Measurements from ENCODE around the gene EEA1. TPM values are rescaled to one million over a fixed set of nuclear protein-coding genes. Genes with fewer than 3 reads are reported as not detected.

The EEA1 gene
- total RNA-seq, 2 experiments from 2014 or later: 3.0 to 11.9 TPM

GRCh38 chr12:92740411-92740810 is 188.7 kb downstream of the EEA1 start:
- H4K20me1 ChIP-seq (ENCODE audit: insufficient read depth, low read length): no peaks in the 10 kb centered on the region
- no peak overlapping the region for H3K4me2 ChIP-seq (ENCODE audit: low read length)
- intact Hi-C loops (cut with micrococcal nuclease; ENCODE audit: unreplicated experiment): no loop called here
- ChIA-PET POLR2A (interaction anchor here (0.6 to 1.0 kb wide), 2 partner anchors 36 to 75 kb away, joined by 3 read pairs; no protein-coding TSS in a partner anchor), CTCF (ENCODE audit: unreplicated experiment) (no interaction called here)
- H3K4me3 ChIP-seq (ENCODE audit: low read depth, low read length, poor library complexity, severe bottlenecking): no peak overlapping the region
- no TSS peak for BruUV-seq (replicated peaks)
- H3K9me3 ChIP-seq (ENCODE audit: low read length): no peaks in the 10 kb centered on the region
- TF ChIP-seq EZH2phosphoT487 (IDR thresholded peaks at IDR 0.05; ENCODE audit: borderline replicate concordance, low read depth, low read length) (no peak), CTCF (conservative IDR thresholded peaks at IDR 0.05; ENCODE audit: low read length) (no peak)
- H2AFZ ChIP-seq (ENCODE audit: low read length): no peak overlapping the region
- H3K9me2 ChIP-seq (ENCODE audit: insufficient read depth, low read length): no peaks in the 10 kb centered on the region
- no peaks in the 10 kb centered on the region for H3K4me1 ChIP-seq (ENCODE audit: insufficient read depth, low read length, poor library complexity, severe bottlenecking)
- no peak for DNase-seq (ENCODE audit: low spot score)
- H3K79me2 ChIP-seq (ENCODE audit: insufficient read depth, low read depth, low read length): no peaks in the 10 kb centered on the region
- H3K36me3 ChIP-seq (ENCODE audit: insufficient read depth, low read length): no peaks in the 10 kb centered on the region
- no peak overlapping the region for H3K27ac ChIP-seq (ENCODE audit: low read depth, low read length, poor library complexity, severe bottlenecking)

- no peaks in the 10 kb centered on the region for H3K9me2 ChIP-seq (ENCODE audit: insufficient read depth, low read length)
- intact Hi-C loops (cut with micrococcal nuclease; ENCODE audit: unreplicated experiment): no loop called here
- no peak overlapping the region for H3K4me3 ChIP-seq (ENCODE audit: low read depth, low read length, poor library complexity, severe bottlenecking)
- no peak overlapping the region; the same call in 1 of the 2 replicates for H2AFZ ChIP-seq (ENCODE audit: low read length)
- ChIA-PET POLR2A (interaction anchor here (1.2 to 1.7 kb wide), 2 partner anchors 9 to 16 kb away, joined by 5 to 6 read pairs; no protein-coding TSS in a partner anchor), CTCF (ENCODE audit: unreplicated experiment) (no interaction called here)
- no peaks in the 10 kb centered on the region for H4K20me1 ChIP-seq (ENCODE audit: insufficient read depth, low read length)
- no TSS peak for BruUV-seq (replicated peaks)
- TF ChIP-seq CTCF (conservative IDR thresholded peaks at IDR 0.05; ENCODE audit: low read length): no peak
- TF ChIP-seq EZH2phosphoT487 (IDR thresholded peaks at IDR 0.05; ENCODE audit: borderline replicate concordance, low read depth, low read length): no peak
- H3K36me3 ChIP-seq (ENCODE audit: insufficient read depth, low read length): no peaks in the 10 kb centered on the region
- no peaks in the 10 kb centered on the region for H3K4me1 ChIP-seq (ENCODE audit: insufficient read depth, low read length, poor library complexity, severe bottlenecking)
- H3K27ac ChIP-seq (ENCODE audit: low read depth, low read length, poor library complexity, severe bottlenecking): no peak overlapping the region
- no peak for DNase-seq (ENCODE audit: low spot score)
- H3K9me3 ChIP-seq (ENCODE audit: low read length): no peaks in the 10 kb centered on the region
- H3K79me2 ChIP-seq (ENCODE audit: insufficient read depth, low read depth, low read length): no peaks in the 10 kb centered on the region
- H3K4me2 ChIP-seq (ENCODE audit: low read length): no peak overlapping the region
These were observed 190.0 kb downstream of the EEA1 start for GRCh38 chr12:92739113-92739512.

- intact Hi-C loops (cut with micrococcal nuclease; ENCODE audit: unreplicated experiment): no loop called here
- Histone ChIP-seq H3K79me2 (ENCODE audit: insufficient read depth, low read depth, low read length) (no peaks in the 10 kb centered on the region), H3K36me3 (ENCODE audit: insufficient read depth, low read length) (no peaks in the 10 kb centered on the region), H3K4me2 (ENCODE audit: low read length) (no peak overlapping the region), H3K4me3 (ENCODE audit: low read depth, low read length, poor library complexity, severe bottlenecking) (no peak overlapping the region), H2AFZ (ENCODE audit: low read length) (no peak overlapping the region), H3K9me3 (ENCODE audit: low read length) (no peaks in the 10 kb centered on the region), H3K4me1 (ENCODE audit: insufficient read depth, low read length, poor library complexity, severe bottlenecking) (no peaks in the 10 kb centered on the region), H3K9me2 (ENCODE audit: insufficient read depth, low read length) (no peaks in the 10 kb centered on the region), H4K20me1 (ENCODE audit: insufficient read depth, low read length) (no peaks in the 10 kb centered on the region), H3K27ac (ENCODE audit: low read depth, low read length, poor library complexity, severe bottlenecking) (no peak overlapping the region)
- no peak for DNase-seq (ENCODE audit: low spot score)
- POLR2A ChIA-PET: interaction anchor here (0.6 to 1.7 kb wide), 3 partner anchors 10 to 780 kb away, joined by 3 to 6 read pairs (median 5); no protein-coding TSS in a partner anchor
- TF ChIP-seq CTCF (conservative IDR thresholded peaks at IDR 0.05; ENCODE audit: low read length): no peak
- no peak for TF ChIP-seq EZH2phosphoT487 (IDR thresholded peaks at IDR 0.05; ENCODE audit: borderline replicate concordance, low read depth, low read length)
- CTCF ChIA-PET (ENCODE audit: unreplicated experiment): no interaction called here
- no TSS peak for BruUV-seq (replicated peaks)
These were observed 190.9 kb downstream of the EEA1 start for GRCh38 chr12:92737855-92738850.
